Esophagus squamous epithelium (tissue), 5 donors: Measurements from ENCODE around the gene MAFF. TPM values are rescaled to one million over a fixed set of nuclear protein-coding genes. Genes with fewer than 3 reads are reported as not detected.
"Not testable (repeated sequence)": the region's sequence is repeated elsewhere in the genome, so short reads cannot be mapped to it uniquely, and the experiment has no call there.

Experiments used
- DNase-seq: peaks from one replicate; lab custom pipeline; 2025; lab: John Stamatoyannopoulos, UW
- H3K27ac ChIP-seq, 4 donors: fragments of 200-600 bp; sonication (generic); one replicate each; pipeline ENCODE4 v1.5.1; 2016 to 2019; ENCODE audit warnings: mild to moderate bottlenecking in 1 of 4
- H3K27me3 ChIP-seq, 4 donors: fragments of 200-600 bp; sonication (generic); 1 replicate in 3 of 4; 2 replicates in 1 of 4; pipeline versions ENCODE4 v1.5.1 to v1.6.0; 2017 to 2021; ENCODE audit warnings: antibody characterized with exemption in 1 of 4
- H3K36me3 ChIP-seq, 3 donors: fragments of 200-600 bp; sonication (generic); one replicate each; pipeline ENCODE4 v1.5.1; 2016 to 2019
- H3K4me1 ChIP-seq, 3 donors: fragments of 200-600 bp; sonication (generic); one replicate each; pipeline ENCODE4 v1.5.1; 2017 to 2019
- H3K4me3 ChIP-seq, 4 donors: fragments of 200-600 bp; sonication (generic); 1 replicate in 3 of 4; 2 replicates in 1 of 4; pipeline ENCODE4 v1.5.1; 2016 to 2019; ENCODE audit warnings: mild to moderate bottlenecking in 2 of 4, moderate library complexity in 1 of 4
- H3K9me3 ChIP-seq, 3 donors: fragments of 200-600 bp; sonication (generic); one replicate each; pipeline ENCODE4 v1.5.1; 2016 to 2019
- CTCF ChIP-seq, 6 experiments: fragments of 450-650 bp in 4 of 6; fragments of 200-600 bp in 2 of 6; sonication (generic) in 2 of 6; IDR thresholded peaks; one replicate each; pipeline ENCODE4 v1.5.1; 2016 to 2019; ENCODE audit warnings: antibody characterized with exemption in 6 of 6, mild to moderate bottlenecking in 4 of 6, moderate library complexity in 4 of 6
- POLR2A ChIP-seq, 4 donors: fragments of 450-650 bp; IDR thresholded peaks; one replicate each; pipeline ENCODE4 v1.6.1; 2017; ENCODE audit warnings: antibody characterized with exemption in 4 of 4, mild to moderate bottlenecking in 4 of 4, moderate library complexity in 3 of 4
- whole genome bisulfite sequencing, 2 donors: methylation state at CpG; one replicate each; pipeline ENCODE4 v1.1.5; 2018; 5-methylcytosine and 5-hydroxymethylcytosine counted together
- intact Hi-C: fragments of 100-400 bp; cut with DNase I; formaldehyde crosslinking; loops from one replicate; pipeline ENCODE4 v1.15.0; 2022
- total RNA-seq, 4 donors: library from RNA; depleted of rRNA; stranded (reverse); fragments of >200 nt; gene quantifications; one replicate each; pipeline ENCODE4 v1.1.0, GENCODE V29; 2016
- donor health status: DM: yes; HTN: yes; CAD: no.

Gene MAFF
- total RNA-seq, 4 donors from 2014 or later, result 19.4 to 51.6 (median 40.5) TPM

- TF ChIP-seq CTCF (IDR thresholded peaks at IDR 0.05) (no peak), POLR2A (IDR thresholded peaks at IDR 0.05) (no peak)
- intact Hi-C loops, result no loop called here
- Histone ChIP-seq H3K27ac (peak overlapping the region in 3 of 4 donors; percentile 3 to 99 (median 97)), H3K4me1 (peaks cover 25 to 72% (median 50%) of the 10 kb centered on the region in 3 donors), H3K4me3 (no peak overlapping the region), H3K27me3 (no peaks in the 10 kb centered on the region), H3K36me3 (no peaks in the 10 kb centered on the region), H3K9me3 (no peaks in the 10 kb centered on the region)
- DNase-seq, result no peak
- WGBS, 2 donors, result 83 to 90% methylated on average over 8 to 14 of the region's 14 CpGs
Observed at GRCh38 chr22:38174626-38175025, 27.2 kb upstream of the MAFF start.

- intact Hi-C loops, result no loop called here
- no peak for DNase-seq
- Histone ChIP-seq H3K27ac (peak overlapping the region; percentile 3 to 99 (median 96)), H3K9me3 (no peaks in the 10 kb centered on the region), H3K27me3 (no peaks in the 10 kb centered on the region), H3K36me3 (no peaks in the 10 kb centered on the region), H3K4me3 (no peak overlapping the region), H3K4me1 (peaks cover 28 to 81% (median 56%) of the 10 kb centered on the region in 3 donors)
- WGBS, 2 donors, result 90 to 94% methylated on average over 16 to 17 of the region's 17 CpGs
- TF ChIP-seq POLR2A (IDR thresholded peaks at IDR 0.05) (no peak), CTCF (IDR thresholded peaks at IDR 0.05) (no peak)
Observed at GRCh38 chr22:38175206-38176118, 26.3 kb upstream of the MAFF start.

DNA sequence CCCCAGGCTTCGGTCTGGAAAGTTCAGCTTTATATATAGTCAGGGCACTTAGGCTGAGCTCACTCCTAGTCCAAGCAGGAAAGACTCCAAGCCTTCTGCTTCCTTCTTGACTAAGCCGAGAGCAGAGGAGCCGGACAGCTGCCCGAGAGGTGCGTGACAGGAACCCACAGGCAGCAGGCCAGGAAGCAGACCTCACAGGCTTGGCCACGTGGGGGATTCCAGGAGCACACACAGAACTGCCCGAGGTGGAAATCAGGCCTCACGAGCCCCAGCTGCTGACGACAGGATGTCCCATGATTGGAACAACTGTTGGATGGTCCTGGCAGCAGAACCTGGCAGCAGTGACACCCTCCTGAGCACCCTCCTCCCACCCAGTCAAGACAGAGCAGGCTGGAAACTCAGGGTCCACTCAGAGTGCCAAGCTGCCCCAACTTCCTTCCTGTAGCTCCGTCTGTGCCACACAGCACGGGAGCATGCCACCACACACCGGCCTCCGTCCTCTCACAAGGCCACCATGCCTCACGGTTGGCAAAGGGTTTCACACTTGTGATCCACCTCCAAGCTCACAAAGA, 25.5 kb upstream of the MAFF start:
- intact Hi-C loops, result no loop called here
- Histone ChIP-seq H3K27ac (peak overlapping the region; percentile 63 to 99 (median 96)), H3K27me3 (no peaks in the 10 kb centered on the region), H3K9me3 (no peaks in the 10 kb centered on the region), H3K4me1 (peaks cover 34 to 89% (median 62%) of the 10 kb centered on the region in 3 donors), H3K4me3 (no peak overlapping the region), H3K36me3 (no peaks in the 10 kb centered on the region)
- 30 to 60% methylated on average over 2 to 11 of the region's 14 CpGs for WGBS, 2 donors
- DNase-seq, result peak; percentile 40
- no peak for TF ChIP-seq POLR2A (IDR thresholded peaks at IDR 0.05)
- no peak for TF ChIP-seq CTCF (IDR thresholded peaks at IDR 0.05)

DNA sequence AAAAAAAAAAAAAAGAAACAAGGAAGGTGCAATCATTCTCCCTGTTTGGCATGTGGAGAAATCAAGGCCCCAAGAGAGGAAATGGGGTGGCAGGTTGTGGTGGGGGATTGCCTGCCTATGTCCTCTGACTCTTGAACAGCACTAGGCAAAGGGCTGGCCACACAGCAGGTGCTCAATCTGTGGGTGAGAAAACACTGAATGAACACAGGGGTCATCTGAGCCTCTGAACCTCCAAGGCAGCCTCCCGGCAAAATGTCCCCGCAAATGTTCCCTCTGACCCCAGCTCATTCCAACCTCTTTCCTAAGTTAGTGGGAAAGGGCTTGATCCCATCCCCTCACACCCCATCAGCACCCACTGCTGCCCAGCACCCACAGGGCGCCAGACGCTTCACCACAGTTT, 24.8 kb upstream of the MAFF start:
- WGBS, 2 donors, result 94 to 100% methylated on average over 2 to 4 of the region's 4 CpGs
- TF ChIP-seq POLR2A (IDR thresholded peaks at IDR 0.05), result no peak
- TF ChIP-seq CTCF (IDR thresholded peaks at IDR 0.05), result no peak
- Histone ChIP-seq H3K27me3 (no peaks in the 10 kb centered on the region), H3K4me1 (peaks cover 36 to 85% (median 57%) of the 10 kb centered on the region in 3 donors), H3K4me3 (no peak overlapping the region), H3K36me3 (no peaks in the 10 kb centered on the region), H3K9me3 (no peaks in the 10 kb centered on the region), H3K27ac (peak overlapping the region; percentile 63 to 99 (median 96))
- DNase-seq, result no peak
- intact Hi-C loops, result no loop called here

- intact Hi-C loops, H3K27me3 ChIP-seq, H3K9me3 ChIP-seq, DNase-seq, H3K36me3 ChIP-seq, H3K4me3 ChIP-seq: not testable (repeated sequence)
- 75 to 82% methylated on average over 7 to 9 of the region's 9 CpGs for WGBS, 2 donors
- H3K4me1 ChIP-seq, result peaks cover 34 to 85% (median 52%) of the 10 kb centered on the region in 3 donors
- peak overlapping the region; percentile 63 to 99 (median 96) for H3K27ac ChIP-seq
Observed at GRCh38 chr22:38177571-38177925, 24.2 kb upstream of the MAFF start.
